ENCODE measurements around the gene PTH1R.

- TF ChIP-seq POLR2A (IDR thresholded peaks at IDR 0.05; ENCODE audit: low read depth) (no peak), CTCF (IDR thresholded peaks at IDR 0.05) (no peak)
These were observed 48.0 kb downstream of the PTH1R start for GRCh38 chr3:46925585-46925934.

Measured in esophagus muscularis mucosa (tissue), 3 donors.